Right cardiac atrium (tissue), 5 donors: ENCODE measurements around the gene KRT80. TPM values are rescaled to one million over a fixed set of nuclear protein-coding genes. Genes with fewer than 3 reads are reported as not detected.

Experiments
- ATAC-seq, 2 donors: fragments of 200-7000 bp; cut with Tn5 transposase; one replicate each; pipeline versions ENCODE4 v1.8.0 to v1.9.1; 2020; ENCODE audit warnings: moderate library complexity in 2 of 2, mild to moderate bottlenecking in 1 of 2
- DNase-seq, 3 donors: peaks; one replicate each; pipeline ENCODE4 v3.0.0-alpha.2; 2020
- H3K27ac ChIP-seq: one replicate; pipeline ENCODE4 v1.5.1; 2013; ENCODE audit warnings: mild to moderate bottlenecking, low read length, control low read depth, moderate library complexity
- H3K27me3 ChIP-seq: one replicate; pipeline ENCODE4 v1.6.1; 2013; ENCODE audit not compliant: control insufficient read depth, insufficient read depth
- H3K4me1 ChIP-seq: one replicate; pipeline ENCODE4 v1.6.1; 2013; ENCODE audit warnings: low read length; ENCODE audit not compliant: control insufficient read depth, insufficient read depth
- H3K4me3 ChIP-seq: one replicate; pipeline ENCODE4 v1.5.1; 2013; ENCODE audit warnings: low read length, control low read depth
- H3K9me3 ChIP-seq: one replicate; pipeline ENCODE4 v1.6.1; 2013; ENCODE audit warnings: low read length; ENCODE audit not compliant: control insufficient read depth
- WGBS: extraction: QIAGEN DNeasy Blood & Tissue Kit; methylation state at CpG from one replicate; pipeline ENCODE4 v1.1.7; 2013; 5-methylcytosine and 5-hydroxymethylcytosine counted together
- intact Hi-C, 4 donors: fragments of 100-400 bp; cut with DNase I; formaldehyde crosslinking; loops; one replicate each; pipeline versions ENCODE4 v1.11.0 to v1.14.0; 2022 to 2023
- polyA plus RNA-seq: library from polyadenylated mRNA; stranded (reverse); fragments of 200-250 nt; gene quantifications from one replicate; pipeline ENCODE4 v1.2.3, GENCODE V29; 2013
- total RNA-seq, 4 donors: library from RNA; stranded (reverse); fragmentation: NEBNext Ultra II Directional; extraction: Animal tissue kit (Norgen Biotek cat#: 25700); gene quantifications; one replicate each; pipeline ENCODE4 v1.2.1, GENCODE V29; 2021
- donor health status: healthy with polysubstance abuse.
- donor health status: DM: no; HTN: yes; CAD: no.
- donor health status: DM: no; HTN: no; CAD: no.
- donor health status: DM: no; HTN: yes; CAD: no; lungs with severe emphysema.
- donor health status: DM: yes; HTN: yes; CAD: no.

KRT80 gene
- total and polyA plus RNA-seq, 5 donors = 0.05 to 0.06 TPM; not detected in 3

GRCh38 chr12:52183544-52183910 lies 8.3 kb downstream of the KRT80 start:
- 65% methylated on average over 6 of the region's 6 CpGs for WGBS
- intact Hi-C loops = no loop called here
- Histone ChIP-seq H3K27me3 (no peaks in the 10 kb centered on the region), H3K4me1 (peaks cover 3% of the 10 kb centered on the region), H3K27ac (no peak overlapping the region), H3K4me3 (no peak overlapping the region), H3K9me3 (no peaks in the 10 kb centered on the region)
- DNase-seq (no peak), ATAC-seq (no peak)

- ATAC-seq (no peak), DNase-seq (peak in 1 of 3 donors; percentile 22)
- intact Hi-C loops = no loop called here
Observed at GRCh38 chr12:52182898-52183543, 8.8 kb downstream of the KRT80 start.

GRCh38 chr12:52182384-52182783 lies 9.4 kb downstream of the KRT80 start:
- Histone ChIP-seq H3K27me3 (no peaks in the 10 kb centered on the region), H3K9me3 (no peaks in the 10 kb centered on the region), H3K27ac (no peak overlapping the region), H3K4me3 (no peak overlapping the region), H3K4me1 (peaks cover 3% of the 10 kb centered on the region)
- ATAC-seq = no peak
- WGBS = 56% methylated on average over 5 of the region's 5 CpGs
- intact Hi-C loops = no loop called here
- peak in 1 of 3 donors; percentile 45 for DNase-seq

More at GRCh38 chr12:52182898-52183543, 8.8 kb downstream of the KRT80 start:
- whole genome bisulfite sequencing = 81% methylated on average over 9 of the region's 9 CpGs
- Histone ChIP-seq H3K4me3 (no peak overlapping the region), H3K9me3 (no peaks in the 10 kb centered on the region), H3K27ac (no peak overlapping the region), H3K27me3 (no peaks in the 10 kb centered on the region), H3K4me1 (peaks cover 3% of the 10 kb centered on the region)

- Histone ChIP-seq H3K4me1 (peaks cover 3% of the 10 kb centered on the region), H3K27ac (no peak overlapping the region), H3K27me3 (no peaks in the 10 kb centered on the region), H3K9me3 (no peaks in the 10 kb centered on the region), H3K4me3 (no peak overlapping the region)
- WGBS = 64% methylated on average over 9 of the region's 9 CpGs
- intact Hi-C loops = no loop called here
- DNase-seq = peak in 1 of 3 donors; percentile 10
- ATAC-seq = no peak
Observed at GRCh38 chr12:52181746-52182145, 10.1 kb downstream of the KRT80 start.

GRCh38 chr12:52180971-52181628 lies 10.7 kb downstream of the KRT80 start:
- WGBS = 67% methylated on average over 6 of the region's 6 CpGs
- DNase-seq = peak in 1 of 3 donors; percentile 29
- ATAC-seq = no peak
- H3K4me1 ChIP-seq = peaks cover 3% of the 10 kb centered on the region
- H3K9me3 ChIP-seq = no peaks in the 10 kb centered on the region
- H3K27ac ChIP-seq = no peak overlapping the region
- intact Hi-C loops = no loop called here
- H3K4me3 ChIP-seq = no peak overlapping the region
- no peaks in the 10 kb centered on the region for H3K27me3 ChIP-seq

- ATAC-seq (peak in 1 of 2 donors; percentile 34), DNase-seq (peak in 1 of 3 donors; percentile 27)
- Histone ChIP-seq H3K9me3 (no peaks in the 10 kb centered on the region), H3K4me3 (no peak overlapping the region), H3K4me1 (peaks cover 5% of the 10 kb centered on the region), H3K27ac (peak overlapping the region; percentile 49), H3K27me3 (no peaks in the 10 kb centered on the region)
- WGBS = 83% methylated on average over 6 of the region's 6 CpGs
- intact Hi-C loops = no loop called here
Observed at GRCh38 chr12:52179396-52179973, 12.3 kb downstream of the KRT80 start.

GRCh38 chr12:52178984-52179383 lies 12.8 kb downstream of the KRT80 start:
- DNase-seq (peak in 1 of 3 donors; percentile 18), ATAC-seq (no peak)
- WGBS = 71% methylated on average over 2 of the region's 2 CpGs
- no peaks in the 10 kb centered on the region for H3K27me3 ChIP-seq
- H3K4me1 ChIP-seq = peaks cover 5% of the 10 kb centered on the region
- peak overlapping the region; percentile 49 for H3K27ac ChIP-seq
- no peak overlapping the region for H3K4me3 ChIP-seq
- H3K9me3 ChIP-seq = no peaks in the 10 kb centered on the region
- intact Hi-C loops = no loop called here

- intact Hi-C loops = no loop called here
- Histone ChIP-seq H3K9me3 (no peaks in the 10 kb centered on the region), H3K27ac (no peak overlapping the region), H3K27me3 (no peaks in the 10 kb centered on the region), H3K4me1 (peaks cover 5% of the 10 kb centered on the region), H3K4me3 (no peak overlapping the region)
- 86% methylated on average over 7 of the region's 7 CpGs for WGBS
- no peak for ATAC-seq
- DNase-seq = peak in 1 of 3 donors; percentile 7
Observed at GRCh38 chr12:52178443-52178842, 13.4 kb downstream of the KRT80 start.

- H3K27ac ChIP-seq = no peak overlapping the region
- no peak overlapping the region for H3K4me3 ChIP-seq
- intact Hi-C loops = no loop called here
- no peaks in the 10 kb centered on the region for H3K9me3 ChIP-seq
- H3K4me1 ChIP-seq = peaks cover 5% of the 10 kb centered on the region
- no peaks in the 10 kb centered on the region for H3K27me3 ChIP-seq
- ATAC-seq = peak; percentile 12 to 49
- peak in 1 of 3 donors; percentile 28 for DNase-seq
- WGBS = 71% methylated on average over 20 of the region's 20 CpGs
Observed at GRCh38 chr12:52175371-52176350, 16.2 kb downstream of the KRT80 start.

GRCh38 chr12:52173526-52173925 lies 18.3 kb downstream of the KRT80 start:
- intact Hi-C loops = no loop called here
- Histone ChIP-seq H3K27ac (no peak overlapping the region), H3K9me3 (no peaks in the 10 kb centered on the region), H3K27me3 (no peaks in the 10 kb centered on the region), H3K4me1 (peaks cover 2% of the 10 kb centered on the region), H3K4me3 (no peak overlapping the region)
- ATAC-seq = no peak
- DNase-seq = peak in 1 of 3 donors; percentile 45
- WGBS = 94% methylated on average over 20 of the region's 20 CpGs
